Left forelimb (tissue), 1 donor: ENCODE data around the gene TCF3.

ENCODE experiments used
- DNase-seq: peaks from one replicate; pipeline ENCODE4 v3.0.0-alpha.2; 2018; ENCODE audit warnings: low spot score

The TCF3 gene

DNA sequence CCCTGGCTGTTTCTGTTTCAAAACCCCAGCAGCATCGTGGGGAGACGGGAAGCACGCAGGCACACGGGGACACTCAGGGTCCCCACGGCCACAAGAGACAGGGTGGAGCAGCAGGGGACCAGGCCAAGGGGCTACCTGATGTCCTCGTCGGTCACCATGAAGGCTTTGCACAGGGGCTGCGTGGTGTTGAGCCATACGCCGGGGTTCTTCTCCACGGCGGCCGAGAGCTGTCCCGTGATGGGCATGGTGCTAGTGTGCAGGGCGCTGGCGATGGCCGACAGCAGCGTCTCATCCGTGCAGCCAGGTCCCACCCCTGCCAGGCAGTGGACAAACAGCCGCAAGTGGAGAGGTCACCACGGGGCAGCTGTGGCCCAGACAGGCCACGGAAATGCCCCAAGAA is 71.5 kb downstream of the TCF3 start:
- no peak for DNase-seq

DNA sequence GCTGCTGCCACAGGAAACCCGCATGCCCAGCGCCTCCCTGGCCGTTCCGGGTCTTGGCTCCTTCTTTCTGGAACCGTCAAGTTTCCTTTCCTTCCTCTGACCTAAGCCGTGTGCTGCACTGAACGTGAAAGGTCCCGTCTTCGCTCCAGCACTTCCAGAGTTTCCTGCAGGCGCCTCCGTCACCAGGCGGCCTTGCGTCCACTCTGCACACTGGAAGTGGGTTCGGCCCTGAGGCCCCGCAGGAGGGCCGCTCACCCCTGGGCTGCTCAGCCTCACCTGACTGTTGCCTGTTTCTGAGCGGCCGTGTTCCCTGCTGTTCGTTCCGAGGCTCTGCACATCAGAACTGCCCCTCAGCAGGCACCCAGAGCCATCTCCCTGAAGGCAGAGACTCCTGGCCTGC is 72.0 kb downstream of the TCF3 start:
- no peak for DNase-seq

DNA sequence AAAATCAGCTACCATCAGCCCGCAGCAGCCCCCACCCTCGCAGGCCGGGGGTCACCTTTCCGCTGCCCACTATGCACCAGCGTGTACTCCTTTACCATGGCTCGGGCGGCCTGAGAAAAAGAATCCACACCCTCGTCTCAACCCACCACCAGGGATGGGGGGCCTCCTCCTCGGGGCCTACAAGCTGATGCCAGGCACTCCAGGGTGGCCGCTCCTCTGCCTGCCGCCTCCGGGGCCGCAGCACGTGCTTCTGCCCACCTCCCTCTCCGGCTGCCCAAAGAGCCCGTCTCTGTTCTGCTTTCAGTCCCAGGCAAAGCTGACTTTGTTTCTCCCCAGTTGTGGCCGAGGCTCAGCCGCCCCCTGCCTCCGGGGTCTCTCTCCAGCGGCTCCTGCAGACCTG is 73.2 kb downstream of the TCF3 start:
- no peak for DNase-seq

DNA sequence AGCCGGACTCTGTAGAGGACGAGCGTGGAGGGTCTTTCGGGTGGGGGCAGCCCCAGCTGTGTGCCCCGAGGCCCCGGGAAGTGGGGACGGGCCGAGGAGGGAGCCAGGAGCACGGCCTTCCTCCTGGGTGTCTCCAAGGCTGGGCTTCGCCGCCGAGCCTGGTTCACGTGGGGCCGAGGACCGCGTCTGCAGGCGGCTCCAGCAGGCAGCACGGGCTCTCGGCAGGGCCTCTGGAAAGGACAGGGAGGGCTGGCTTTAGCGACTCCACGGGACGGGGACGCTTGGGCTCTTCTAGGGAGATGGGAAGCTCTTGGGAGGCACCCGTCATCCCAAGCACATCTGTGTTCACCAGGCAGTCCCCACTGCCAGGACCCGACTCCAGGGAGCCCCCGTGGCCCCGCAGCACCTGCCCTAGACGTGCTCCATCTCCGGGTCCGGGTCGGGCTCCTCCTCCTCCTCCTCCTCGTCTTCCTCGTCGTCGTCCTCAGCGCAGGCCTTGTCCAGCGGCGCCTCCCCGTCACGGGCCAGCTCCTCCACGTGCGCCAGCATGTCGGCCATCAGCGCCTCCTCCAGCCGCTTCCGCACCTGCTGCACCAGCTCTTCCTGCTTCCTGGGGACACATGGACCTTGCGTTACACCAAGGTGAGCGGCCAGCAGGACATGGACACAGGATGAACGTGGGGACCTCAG is 74.3 kb downstream of the TCF3 start:
- no peak for DNase-seq

DNA sequence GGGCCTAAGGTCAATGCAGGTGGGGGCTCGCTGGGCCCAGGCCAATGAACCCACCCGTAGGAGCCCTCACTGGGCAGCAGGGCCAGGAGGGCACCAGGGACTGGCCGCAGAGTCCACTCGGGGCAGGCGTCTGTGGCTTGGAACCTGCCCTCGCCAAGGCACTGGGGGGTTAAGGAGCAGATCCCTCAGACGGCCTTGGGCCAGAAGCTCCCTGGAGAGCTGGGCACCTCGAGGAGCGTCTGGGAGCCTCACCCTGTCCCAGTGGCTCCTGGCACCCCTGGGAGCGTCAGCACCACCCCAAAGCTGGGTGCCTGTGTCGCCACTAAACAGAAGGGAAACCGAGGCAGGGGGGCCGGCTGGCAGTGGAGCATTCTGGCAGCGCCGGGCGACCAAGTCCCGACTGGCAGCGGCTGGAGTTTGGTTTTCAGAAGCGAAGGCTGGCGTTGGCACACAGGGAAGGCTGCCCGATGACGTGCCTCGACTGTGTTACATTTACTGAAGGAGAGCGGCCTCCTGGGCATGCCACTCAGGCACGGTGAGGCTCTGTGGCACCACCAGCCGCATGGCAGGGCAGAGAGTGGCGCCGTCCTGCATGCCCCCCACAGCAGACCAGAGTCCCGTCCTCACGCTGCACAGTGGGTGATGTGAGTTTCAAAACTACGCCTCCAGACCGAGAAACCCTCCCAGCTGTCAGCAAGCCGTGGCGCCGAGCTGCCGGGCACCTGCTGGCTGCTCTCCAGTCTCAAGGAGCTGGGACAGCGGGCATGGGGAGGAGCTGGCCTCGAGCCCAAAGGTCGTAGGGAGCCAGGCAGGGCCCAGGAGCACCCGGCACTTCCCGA is 75.1 kb downstream of the TCF3 start:
- DNase-seq = no peak

DNA sequence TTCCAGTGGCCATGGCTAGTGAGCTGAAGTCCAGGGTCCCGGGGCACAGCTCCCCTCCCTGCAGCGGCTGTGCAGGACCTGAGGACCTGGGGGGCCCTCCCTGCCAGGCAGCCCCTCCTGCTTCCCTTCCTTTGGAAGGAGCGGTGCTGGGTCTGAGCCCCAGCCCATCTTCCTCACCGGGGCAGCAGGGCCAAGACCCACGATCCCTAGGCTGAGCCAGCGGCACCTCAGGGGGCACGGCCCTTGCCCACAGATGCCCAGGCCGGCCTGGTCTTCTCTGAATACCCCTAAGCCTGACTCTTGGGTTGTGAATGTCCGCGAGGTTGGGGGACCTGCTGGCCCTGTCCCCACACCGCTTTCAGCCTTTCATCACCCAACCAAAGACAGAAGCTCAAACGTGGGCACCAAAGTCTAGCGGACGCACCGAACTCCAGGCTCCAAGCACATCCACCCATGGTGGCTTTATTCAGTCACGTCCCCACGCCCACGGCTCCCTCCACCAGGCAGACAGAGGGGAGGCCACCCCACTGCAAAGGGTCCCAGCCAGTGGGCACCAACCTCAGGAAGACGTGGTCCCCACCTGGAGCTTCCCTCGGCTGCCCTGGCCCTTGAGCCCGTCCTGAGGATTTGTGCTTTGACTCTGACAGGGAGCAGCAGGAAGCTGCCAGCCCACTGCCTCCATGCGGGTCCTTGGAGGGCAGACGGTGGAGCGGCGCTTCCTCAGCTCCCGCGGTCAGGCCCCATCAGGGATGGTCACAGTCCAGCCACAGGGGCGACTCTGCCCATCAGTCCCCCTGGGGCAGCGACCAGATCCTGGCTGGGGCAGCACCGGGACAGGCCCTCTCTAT is 75.9 kb downstream of the TCF3 start:
- peak; percentile 61 for DNase-seq

DNA sequence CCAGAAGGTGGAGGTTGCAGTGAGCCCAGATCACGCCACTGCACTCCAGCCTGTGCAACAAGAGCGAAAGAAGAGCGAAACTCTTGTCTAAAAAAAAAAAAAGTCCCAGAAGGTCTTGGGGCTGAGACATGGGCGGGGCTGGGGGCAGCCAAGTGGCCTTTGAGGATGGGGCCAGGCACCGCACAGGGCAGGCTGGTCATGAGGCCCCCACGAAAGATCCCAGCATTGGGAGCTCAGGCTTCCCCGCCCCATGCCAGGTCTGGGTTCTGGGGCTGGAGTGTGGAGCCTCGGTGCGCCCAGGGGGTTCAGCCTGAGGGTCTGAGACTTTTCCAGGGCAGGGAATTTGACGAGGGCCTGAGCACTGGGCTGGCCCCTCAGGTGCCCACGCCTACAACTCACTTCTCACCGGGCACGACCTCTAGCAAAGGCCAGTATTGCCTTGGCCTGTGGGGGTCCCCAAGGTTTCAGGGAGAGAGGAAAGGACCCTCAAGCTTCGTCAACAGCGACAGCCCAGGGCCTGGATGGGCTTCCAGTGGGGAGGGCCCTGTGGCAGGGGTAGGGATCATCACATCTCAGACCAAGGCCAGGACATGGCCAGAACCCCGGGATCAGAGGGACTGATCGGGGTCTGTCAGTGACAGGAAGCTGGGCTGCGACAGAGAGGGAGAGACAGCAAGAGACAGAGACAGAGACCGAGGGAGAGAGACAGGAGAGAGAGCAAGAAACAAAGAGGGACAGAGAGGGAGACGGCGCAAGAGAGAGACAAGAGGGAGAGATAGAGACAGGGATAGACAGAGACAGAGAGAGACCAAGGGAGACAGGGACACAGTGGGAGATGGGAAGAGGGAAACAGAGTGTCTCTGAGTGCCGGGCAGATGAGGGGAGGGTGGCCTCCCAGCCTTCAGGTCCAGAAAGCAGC is 76.8 kb downstream of the TCF3 start:
- DNase-seq = no peak

DNA sequence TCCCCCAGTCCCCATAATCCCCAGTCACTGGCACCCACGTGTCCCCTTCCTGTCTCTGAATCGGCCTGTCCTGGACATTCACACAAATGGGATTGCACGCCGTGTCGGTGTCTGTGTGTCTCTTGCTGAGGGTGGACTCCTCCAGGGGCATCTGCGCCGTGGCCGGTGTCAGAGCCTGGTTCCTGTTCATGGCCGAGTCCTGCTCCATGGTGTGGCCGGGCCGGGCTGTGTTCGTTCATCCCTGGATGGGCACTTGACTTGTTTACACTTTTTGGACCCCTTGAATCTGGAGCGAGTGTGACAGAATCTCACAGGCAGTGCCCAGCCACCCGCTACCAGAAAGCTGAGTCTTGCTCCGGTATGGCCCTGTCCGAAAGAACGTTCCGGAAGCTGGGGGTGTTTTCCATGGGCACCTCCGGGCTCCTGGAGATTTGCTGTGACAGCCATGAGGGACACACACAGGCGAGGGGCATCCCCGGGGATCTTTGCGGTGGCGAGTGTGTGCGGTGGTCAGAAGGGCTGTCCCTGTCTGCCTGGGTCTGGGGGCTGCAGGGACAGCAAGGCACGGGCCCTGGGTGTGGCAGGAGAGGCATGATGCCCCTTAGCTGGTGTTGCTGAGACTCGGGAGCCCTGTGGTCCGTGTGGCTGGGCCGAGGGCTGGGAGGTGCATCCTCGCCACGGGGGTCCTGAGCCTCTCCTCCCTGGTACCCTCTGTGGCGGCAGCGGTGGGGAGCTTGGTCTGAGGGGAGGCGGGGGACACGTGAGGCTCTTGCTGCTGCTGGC is 77.9 kb downstream of the TCF3 start:
- no peak for DNase-seq

DNA sequence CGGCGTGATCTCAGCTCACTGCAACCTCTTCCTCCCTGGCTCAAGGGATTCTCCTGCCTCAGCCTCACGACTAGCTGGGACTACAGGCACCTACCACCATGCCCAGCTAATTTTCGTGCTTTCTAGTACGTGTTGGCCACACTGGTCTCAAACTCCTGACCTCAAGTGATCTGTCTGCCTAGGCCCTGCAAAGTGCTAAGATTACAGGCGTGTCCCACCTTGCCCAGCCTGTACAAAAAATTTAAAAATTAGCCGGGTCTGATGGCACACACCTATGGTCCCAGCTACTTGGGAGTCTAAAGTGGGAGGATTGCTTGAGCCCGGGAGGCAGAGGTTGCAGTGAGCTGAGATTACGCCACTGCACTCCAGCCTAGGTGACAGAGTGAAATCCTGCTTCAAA is 79.6 kb downstream of the TCF3 start:
- DNase-seq = no peak

DNA sequence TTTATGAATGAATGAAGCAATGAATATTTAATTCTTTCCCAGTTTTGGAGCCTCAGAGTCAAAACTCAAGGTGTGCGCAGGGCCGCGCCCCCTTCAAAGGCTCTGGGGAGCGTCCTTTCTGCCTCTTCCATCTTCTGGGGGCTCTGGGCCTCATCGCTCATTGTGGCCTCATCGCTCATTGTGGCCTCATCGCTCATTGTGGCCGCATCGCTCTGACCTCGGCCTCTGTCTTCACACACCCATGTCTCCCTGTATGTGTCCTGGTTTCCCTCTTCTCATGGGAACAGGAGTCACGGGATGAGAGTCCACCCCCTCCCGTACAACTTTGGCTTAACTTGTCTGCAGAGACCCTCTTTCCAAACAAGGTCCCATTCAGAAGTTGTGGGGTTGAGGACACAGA is 81.1 kb downstream of the TCF3 start:
- DNase-seq = no peak

DNA sequence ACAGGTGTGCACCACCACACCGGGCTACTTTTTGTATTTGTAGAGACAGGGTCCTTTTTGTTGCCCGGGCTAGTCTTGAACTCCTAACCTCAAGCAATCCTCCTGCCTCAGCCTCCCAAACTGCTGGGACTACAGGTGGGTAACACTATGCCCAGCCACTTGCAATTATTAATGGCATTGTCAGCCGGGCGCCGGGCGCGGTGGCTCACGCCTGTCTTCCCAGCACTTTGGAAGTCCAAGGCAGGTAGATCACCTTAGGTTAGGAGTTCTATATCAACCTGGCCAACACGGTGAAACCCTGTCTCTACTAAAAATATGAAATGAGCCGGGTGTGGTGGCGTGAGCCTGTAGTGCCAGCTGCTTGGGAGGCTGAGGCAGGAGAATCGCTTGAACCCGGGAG is 81.6 kb downstream of the TCF3 start:
- no peak for DNase-seq

DNA sequence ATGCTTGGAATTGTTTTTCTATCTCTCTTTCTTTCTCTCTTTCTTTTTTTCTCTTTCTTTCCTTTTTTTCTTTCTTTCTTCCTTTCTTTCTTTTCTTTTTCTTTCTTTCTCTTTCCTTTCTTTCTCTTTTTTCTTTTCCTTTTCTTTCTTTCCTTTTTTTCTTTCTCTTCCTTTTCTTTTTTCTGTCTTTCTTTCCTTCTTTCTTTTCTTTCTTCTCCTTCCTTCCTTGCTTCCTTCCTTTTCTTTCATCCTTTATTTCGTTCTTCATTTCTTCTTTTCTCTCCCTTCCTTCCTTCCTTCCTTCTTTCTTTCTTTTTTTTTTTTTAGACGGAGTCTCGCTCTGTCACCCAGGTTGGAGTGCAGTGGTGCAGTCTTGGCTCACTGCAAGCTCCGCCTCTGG is 82.4 kb downstream of the TCF3 start:
- DNase-seq = no peak

DNA sequence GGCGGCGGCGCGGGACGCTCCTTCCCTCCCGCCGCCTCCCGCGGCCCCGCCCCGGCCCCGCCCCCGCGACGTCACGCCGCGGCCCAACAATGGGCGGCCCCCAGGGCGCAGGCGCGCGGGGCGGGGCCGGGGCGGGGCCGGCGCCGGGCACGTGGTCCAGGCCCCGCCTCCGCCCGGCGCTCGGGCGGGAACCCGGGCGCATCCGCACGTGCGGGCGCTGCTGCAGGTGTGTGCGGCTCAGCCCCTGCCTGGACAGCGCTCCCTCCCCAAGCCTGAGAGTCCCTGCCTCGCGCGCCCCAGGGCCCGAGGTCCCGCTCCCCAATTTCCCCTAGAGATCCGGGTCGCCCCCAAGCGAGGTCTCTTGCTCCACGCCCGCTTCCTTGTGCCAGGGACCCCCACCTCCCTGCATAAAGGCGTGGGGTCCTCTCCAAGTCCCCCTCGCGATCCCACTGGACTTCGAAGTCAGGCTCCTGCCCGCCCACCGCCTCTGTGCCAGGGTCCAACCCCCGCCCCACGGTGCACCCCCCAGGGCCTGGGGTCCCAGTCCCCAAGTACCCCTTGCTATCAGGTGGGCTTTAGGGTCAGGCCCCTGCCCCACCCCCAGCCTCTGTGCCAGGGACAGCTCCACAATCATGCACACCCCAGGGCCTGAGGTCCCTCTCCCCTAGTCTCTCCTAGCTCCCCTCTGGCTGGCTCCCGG is 83.9 kb downstream of the TCF3 start, which contains the start of gene MEX3D:
Gene MEX3D (minus strand): TSS at position 6 of the 700 bp plus-strand sequence. CDS start 267 bp downstream, outside the sequence.
- DNase-seq = peak; percentile 80

DNA sequence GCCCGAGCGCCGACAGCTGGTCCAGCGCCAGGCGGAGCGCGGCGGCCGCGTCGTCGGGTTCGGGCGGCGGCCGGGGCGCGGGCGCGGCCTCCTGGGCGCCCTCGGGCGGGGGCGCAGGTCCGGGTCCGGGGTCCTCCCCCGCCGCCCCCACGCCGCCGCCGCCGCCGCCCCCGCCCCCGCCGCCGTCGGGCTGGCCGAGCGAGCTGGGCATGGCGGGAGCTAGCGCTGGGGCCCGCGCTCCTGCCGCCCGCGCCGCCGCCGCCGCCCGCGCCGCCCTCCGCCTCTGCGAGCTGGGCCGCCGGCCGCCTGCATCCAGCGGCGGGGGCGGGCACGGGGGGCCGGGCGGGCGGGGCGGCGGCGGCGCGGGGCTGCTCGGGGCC is 84.6 kb downstream of the TCF3 start:
- no peak for DNase-seq

DNA sequence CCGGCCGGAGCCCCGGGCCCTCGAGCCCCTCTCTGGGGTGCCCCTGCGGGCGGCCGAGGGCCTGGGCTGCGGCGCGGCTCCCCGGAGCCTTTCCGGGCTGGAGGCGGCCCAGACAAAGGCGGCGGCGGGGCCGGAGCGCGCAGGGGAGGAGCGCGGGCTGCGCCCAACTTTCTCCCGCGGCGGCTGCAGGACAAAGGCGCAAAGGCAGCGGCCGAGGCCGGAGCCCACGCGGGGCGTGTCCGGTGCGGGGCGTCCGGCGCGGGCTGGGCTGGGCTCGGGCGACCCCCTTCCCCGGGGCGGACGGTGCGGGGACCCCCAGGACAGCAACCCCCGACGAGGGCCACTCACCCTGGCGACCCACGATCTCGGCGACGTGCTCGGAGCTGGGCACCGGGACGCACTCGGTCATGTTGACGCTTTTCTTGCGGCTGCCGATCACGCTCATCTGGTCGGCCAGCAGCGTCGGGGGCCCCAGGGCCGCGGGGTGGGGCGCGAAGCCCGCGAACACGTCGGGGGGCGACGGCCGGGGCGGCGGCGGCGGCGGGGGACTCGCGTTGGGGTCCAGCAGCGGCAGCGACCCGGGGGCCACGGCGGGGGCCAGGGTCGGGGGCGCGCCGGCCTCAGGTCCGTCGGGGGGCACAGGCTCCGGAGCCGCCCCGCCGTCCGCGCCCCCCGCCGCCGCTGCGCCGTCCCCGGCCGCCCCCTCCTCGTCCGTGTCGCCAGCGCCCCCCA is 85.1 kb downstream of the TCF3 start:
- DNase-seq = no peak

DNA sequence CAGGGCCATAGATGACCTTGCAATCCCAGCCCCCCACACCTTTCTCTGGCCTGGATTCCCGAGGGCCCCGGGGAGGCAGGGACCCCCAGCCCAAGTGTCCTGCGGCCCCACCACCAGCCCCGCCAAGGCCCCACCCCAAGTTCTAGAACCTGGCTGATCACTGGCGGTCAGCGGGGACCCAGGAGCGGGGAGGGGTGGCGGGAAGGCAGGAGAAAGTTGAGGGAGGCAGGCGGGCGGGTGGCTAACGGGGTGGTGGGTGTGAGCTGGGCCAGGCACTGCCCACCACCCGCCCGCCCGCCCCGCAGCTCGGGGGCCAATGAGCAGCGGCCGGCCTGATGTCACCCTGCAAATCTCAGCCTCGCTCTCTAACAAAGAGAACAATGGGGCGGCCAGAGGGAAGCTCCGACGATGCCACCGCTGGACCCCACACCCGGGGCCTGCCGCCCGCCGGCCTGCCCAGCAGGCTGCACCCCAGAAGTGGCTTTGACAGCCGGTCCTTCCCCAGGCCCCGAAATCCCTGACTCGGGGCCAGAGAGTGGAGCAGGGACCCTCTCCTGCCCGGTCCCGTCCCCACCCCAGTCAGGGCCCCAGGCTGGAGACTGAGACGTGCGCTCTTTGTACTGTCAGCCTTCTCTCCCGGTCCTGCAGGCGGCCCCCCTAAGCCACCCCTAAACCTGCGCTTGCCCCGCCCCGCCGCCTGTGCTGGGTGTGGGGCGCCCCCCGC is 85.9 kb downstream of the TCF3 start:
- DNase-seq = peak; percentile 90

DNA sequence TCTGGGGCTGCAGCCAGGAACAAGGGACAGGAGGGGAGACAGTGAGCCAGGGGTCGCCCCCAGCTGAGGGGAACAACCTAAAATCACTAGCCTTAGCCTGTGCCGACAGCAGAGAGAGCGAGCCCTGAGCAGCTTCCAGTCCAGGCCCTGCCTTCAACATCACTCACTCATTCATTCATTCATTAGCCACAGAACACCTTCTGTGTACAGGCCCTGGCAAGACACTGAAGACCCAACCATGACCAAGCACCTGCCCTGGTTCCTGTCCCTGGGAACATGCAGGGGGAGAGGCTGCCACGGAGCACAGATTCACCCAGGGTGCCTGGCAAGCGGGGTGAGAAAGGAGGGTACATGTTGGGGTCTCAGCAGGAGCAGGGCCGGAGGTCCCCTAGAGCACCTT is 89.2 kb downstream of the TCF3 start:
- no peak for DNase-seq

DNA sequence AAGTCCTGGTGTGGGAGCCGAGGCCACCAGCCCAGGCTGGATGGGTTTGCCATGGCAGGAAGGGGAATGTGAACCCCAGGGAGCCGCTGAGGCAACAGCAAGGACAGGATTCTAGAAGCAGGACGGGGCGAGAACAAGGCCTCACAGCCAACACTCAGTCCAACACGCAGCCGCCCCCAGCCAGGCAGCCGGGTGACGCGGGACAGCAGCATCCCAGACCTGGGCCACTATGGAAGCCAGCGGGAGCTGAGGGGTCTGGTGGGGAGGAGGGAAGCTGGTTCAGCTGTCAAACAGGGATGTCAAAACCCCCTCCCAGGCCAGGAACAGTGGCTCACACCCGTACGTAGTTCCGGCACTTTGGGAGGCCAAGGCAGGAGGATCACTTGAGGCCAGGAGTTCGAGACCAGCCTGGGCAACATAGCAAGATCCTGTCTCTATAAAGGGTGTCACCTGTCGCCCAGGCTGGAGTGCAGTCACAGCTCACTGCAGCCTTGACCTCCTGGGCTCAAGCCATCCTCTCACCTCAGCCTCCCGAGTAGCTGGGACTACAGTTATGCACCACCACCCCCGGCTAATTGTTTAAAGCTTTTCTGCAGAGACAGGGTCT is 91.1 kb downstream of the TCF3 start:
- DNase-seq = no peak
